GM20000 (cell line): ENCODE data around the gene OBSCN.

ENCODE experiments used
- DNase-seq: peaks from one replicate; pipeline ENCODE4 v3.0.0; 2012; ENCODE audit warnings: low spot score
- TF ChIP-seq, protein P1 (sequence below): IDR thresholded peaks from 2 replicates; pipeline ENCODE4 v1.5.1; 2012; ENCODE audit warnings: mild to moderate bottlenecking, control low read depth; ENCODE audit errors: extremely low read depth, missing control alignments

OBSCN gene

DNA sequence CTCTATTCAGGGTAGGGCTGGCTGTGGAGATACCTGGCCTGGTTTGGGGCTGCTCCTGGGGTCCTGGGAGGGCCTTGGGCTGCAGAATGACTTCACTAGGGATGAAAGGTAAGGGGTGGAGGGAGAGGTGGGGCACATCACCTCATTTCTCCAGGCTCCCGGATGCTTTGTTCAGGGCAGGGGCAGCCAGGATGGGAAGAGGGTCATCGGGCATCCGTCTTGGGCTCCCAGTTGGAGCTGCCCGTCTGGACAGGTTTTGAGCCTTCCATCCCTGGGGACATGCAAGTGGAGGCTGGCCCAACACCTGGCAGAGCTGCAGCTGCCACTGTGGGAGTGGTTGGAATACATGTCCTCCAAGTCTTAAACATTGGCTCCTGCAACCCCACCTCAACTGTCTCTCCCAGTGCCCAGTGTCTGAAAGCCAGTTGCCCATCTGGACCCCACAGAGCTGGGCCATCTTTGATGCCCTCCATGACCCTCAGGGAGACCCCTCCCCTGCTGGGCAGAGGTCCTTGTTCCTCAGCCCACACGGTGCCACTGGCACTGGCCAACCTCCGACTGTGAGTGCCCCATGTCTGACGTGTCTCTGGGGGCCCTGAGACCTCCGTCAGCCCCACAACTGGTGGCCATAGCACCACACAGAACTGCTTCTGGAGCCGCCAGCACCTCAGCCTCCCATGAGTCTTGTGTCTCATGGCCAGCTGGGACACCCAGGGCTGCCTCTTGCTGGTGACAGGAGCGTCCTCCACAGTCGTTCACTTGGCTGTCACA is 145.9 kb downstream of the OBSCN start:
- TF ChIP-seq, protein P1, sequence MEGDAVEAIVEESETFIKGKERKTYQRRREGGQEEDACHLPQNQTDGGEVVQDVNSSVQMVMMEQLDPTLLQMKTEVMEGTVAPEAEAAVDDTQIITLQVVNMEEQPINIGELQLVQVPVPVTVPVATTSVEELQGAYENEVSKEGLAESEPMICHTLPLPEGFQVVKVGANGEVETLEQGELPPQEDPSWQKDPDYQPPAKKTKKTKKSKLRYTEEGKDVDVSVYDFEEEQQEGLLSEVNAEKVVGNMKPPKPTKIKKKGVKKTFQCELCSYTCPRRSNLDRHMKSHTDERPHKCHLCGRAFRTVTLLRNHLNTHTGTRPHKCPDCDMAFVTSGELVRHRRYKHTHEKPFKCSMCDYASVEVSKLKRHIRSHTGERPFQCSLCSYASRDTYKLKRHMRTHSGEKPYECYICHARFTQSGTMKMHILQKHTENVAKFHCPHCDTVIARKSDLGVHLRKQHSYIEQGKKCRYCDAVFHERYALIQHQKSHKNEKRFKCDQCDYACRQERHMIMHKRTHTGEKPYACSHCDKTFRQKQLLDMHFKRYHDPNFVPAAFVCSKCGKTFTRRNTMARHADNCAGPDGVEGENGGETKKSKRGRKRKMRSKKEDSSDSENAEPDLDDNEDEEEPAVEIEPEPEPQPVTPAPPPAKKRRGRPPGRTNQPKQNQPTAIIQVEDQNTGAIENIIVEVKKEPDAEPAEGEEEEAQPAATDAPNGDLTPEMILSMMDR = no peak
- no peak for DNase-seq

DNA sequence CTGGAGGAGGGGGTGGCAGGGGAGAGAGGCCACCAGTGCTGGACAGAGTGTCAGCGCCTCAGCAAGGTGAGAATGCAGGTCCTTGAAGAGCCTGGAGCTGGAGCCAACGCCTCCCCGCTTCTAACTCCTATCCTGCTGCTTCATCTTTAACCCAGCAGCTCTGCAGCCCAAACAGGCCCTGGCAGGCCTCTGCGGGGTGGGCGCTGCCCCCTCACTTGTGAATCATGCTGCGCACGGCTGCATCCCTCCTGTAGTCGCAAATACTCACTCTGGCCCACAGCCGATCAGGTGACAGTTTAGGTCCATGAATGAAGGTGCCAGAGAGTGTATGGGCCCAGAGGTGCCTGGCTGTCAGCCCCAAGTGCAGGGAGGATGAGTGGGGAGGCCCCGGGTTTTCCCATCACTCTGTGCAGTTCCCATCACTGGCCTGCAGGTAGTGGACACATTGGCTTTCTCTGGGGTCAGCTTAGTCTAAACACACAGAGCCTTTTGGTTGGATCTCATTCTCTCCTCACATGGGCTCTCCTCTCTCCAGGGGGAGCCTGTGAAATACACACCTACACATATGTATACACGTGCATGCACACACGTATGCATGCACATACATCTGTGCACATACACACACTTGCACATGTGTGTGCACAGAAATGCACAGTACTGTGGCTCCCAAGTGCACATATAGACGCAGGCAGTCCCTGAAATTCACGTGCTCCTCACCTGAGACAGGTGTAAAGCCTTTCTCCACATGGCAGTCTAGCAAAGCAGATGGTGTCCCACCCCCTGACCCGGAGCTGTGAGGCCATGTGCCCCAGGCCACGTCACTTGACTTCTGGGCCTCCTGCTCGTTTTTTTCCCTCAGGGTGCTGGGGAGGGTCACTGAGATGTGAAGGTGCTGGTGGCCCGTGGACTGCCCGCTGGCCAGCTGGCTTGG is 146.8 kb downstream of the OBSCN start:
- TF ChIP-seq, protein P1 = no peak
- no peak for DNase-seq

DNA sequence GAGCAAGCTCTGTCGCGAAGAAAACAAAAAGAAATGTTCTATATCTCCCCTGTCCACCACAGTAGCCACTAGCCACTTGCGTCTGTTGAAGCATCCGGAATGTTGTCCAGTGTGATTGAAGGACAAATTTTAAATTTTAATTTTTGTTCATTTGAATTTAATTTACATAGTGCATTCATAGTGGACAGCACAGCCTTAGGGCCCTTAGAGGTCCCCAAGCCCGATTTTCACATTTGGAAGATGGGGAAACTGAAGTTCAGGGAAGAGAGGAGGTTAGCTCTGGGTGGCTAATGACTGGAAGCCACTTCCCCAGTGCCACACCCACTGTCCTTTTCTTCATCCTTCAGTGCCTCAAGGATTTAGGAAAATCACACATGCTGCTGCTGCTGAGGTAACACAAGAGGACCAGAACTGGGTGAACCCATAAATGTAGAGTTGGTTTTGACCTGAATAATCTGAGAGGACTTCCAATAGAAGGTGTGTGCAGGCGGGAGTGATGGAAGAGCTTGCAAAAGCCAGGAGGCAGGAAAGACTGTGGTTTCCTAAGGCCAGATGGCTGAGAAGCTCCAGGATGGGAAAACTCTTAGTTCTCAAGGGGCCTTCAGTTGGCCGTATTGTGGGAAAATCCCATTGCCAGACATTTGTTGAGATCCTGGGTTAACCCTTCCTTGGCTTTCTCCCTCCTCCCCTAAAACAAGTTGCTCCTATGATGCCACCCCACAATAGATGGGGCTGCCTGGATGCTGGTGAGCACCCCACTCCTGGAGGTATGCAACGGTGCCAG is 149.2 kb downstream of the OBSCN start:
- DNase-seq = no peak
- TF ChIP-seq, protein P1 = no peak

DNA sequence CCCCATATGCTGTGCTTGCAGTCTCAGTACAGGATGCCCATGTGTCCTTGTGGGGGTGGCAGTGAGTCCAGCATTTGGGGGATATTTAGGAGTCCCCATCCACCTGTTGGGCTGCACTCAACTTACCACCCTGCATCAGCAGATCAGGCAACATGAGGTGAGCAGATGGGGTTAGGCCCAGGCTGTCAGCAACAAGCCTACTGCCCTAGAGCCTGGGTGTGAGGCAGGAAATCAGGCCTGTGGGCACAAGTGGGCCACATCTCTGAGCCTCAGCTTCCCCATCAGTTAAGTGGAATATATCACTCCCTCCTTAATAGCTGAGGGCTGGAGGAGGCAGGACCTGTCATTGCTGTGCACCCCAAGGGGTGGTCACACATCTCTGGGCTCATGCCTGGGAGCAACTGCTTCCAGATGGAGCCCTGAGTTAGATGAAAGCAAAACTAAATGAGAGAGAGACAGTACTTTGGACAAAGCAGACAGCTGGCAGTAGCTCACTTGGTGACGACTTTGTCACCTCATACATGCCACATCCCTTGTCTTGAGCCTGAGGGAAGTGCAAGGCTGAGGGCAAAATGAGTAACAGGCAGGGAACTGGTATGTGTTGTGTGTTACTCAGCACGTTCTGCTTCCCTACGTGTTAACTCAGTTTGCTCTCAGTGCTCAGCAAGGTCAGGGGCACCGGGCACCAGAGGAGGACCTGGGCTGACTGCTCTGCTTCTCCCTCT is 150.4 kb downstream of the OBSCN start:
- TF ChIP-seq, protein P1 = no peak
- DNase-seq = no peak

DNA sequence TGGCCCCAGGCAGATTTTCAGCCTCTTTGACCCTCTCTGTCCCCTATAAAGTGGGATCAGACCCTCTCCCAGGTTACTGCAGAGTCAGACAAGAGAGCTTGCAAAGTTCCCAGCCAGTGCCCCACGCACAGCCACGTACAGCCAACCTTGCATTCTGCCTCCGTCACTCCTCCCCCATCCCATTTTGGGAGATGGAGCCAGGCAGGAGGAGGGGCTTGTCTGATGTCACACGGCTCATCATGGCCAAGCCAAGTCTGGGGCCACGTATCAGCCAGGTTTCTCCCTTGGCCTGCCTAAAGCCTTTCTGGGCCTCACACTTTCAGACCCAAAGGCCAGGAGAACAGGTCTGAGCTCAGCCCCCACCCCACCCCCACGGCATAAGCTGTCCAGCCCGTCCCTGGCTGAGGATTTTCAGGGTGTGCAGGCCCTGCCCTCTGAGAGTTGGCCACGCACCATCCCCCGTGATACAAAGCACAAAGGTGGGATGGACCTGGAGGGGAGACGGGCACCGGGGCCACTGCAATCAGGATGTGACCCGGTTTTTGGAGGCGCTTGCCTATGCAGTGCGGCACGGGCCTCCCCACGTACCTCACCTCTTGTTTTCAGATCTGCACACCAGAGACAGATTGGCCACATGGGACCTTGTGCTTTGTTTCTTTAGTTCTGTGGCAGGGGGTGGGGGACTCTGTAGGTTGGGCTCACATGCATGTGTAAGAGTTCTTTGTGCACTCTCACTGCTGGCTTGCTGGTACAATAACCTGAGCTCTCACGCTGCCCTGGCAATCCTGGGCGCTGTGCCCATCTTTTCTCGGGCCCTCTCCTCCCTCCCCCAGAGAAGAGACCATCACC is 151.1 kb downstream of the OBSCN start:
- TF ChIP-seq, protein P1 = no peak

More for the DNA sequence above, 151.1 kb downstream of the OBSCN start:
- DNase-seq = no peak
